Epidermal melanocyte (primary cell): ENCODE measurements around the gene ALG2.
"Not testable (repeated sequence)": the region's sequence is repeated elsewhere in the genome, so short reads cannot be mapped to it uniquely, and the experiment has no call there.

Experiments
- DNase-seq: peaks from one replicate; pipeline ENCODE4 v3.0.0; 2011; ENCODE audit warnings: low spot score; ENCODE audit not compliant: insufficient read length

The ALG2 gene

GRCh38 chr9:99238331-99238730 is 16.6 kb upstream of the ALG2 start:
- DNase-seq, result no peak

GRCh38 chr9:99237849-99238248 is 16.1 kb upstream of the ALG2 start:
- DNase-seq, result not testable (repeated sequence)

GRCh38 chr9:99237356-99237755 is 15.6 kb upstream of the ALG2 start:
- DNase-seq, result no peak

- DNase-seq, result no peak
These were observed 14.3 kb upstream of the ALG2 start for GRCh38 chr9:99235926-99236634.

GRCh38 chr9:99235069-99235468 is 13.3 kb upstream of the ALG2 start:
- no peak for DNase-seq

GRCh38 chr9:99234618-99235017 is 12.9 kb upstream of the ALG2 start:
- DNase-seq, result no peak

GRCh38 chr9:99231711-99232110 is 10.0 kb upstream of the ALG2 start:
- DNase-seq, result no peak

GRCh38 chr9:99230206-99230605 is 8.5 kb upstream of the ALG2 start:
- no peak for DNase-seq

- DNase-seq, result no peak
These were observed 4.3 kb upstream of the ALG2 start for GRCh38 chr9:99226054-99226453.

GRCh38 chr9:99224445-99224844 is 2.7 kb upstream of the ALG2 start:
- no peak for DNase-seq

- DNase-seq, result no peak
These were observed 901 bp upstream of the ALG2 start for GRCh38 chr9:99222416-99223270.

- no peak for DNase-seq
These were observed 499 bp downstream of the ALG2 start for GRCh38 chr9:99221266-99221620.

GRCh38 chr9:99220011-99220410 is 1.7 kb downstream of the ALG2 start:
- DNase-seq, result no peak

- no peak for DNase-seq
These were observed 5.7 kb downstream of the ALG2 start for GRCh38 chr9:99216073-99216472.

- DNase-seq, result no peak
These were observed 8.5 kb downstream of the ALG2 start for GRCh38 chr9:99213197-99213596.

- no peak for DNase-seq
These were observed 10.0 kb downstream of the ALG2 start for GRCh38 chr9:99211746-99212145.

GRCh38 chr9:99210572-99210971 is 11.2 kb downstream of the ALG2 start:
- no peak for DNase-seq

- DNase-seq, result no peak
These were observed 20.1 kb downstream of the ALG2 start for GRCh38 chr9:99201603-99202002.

GRCh38 chr9:99199938-99200539 is 21.7 kb downstream of the ALG2 start:
- DNase-seq, result no peak

- no peak for DNase-seq
These were observed 23.8 kb downstream of the ALG2 start for GRCh38 chr9:99197987-99198386.

GRCh38 chr9:99197124-99197630 is 24.6 kb downstream of the ALG2 start:
- DNase-seq, result no peak

GRCh38 chr9:99196484-99196883 is 25.3 kb downstream of the ALG2 start:
- DNase-seq, result not testable (repeated sequence)
